Upper lobe of left lung (tissue), 6 donors: ENCODE results near the gene PTPN18. TPM values are rescaled to one million over a fixed set of nuclear protein-coding genes. Genes with fewer than 3 reads are reported as not detected.

ENCODE experiments used
- ATAC-seq, 2 donors: fragments of 200-7000 bp; cut with Tn5 transposase; one replicate each; pipeline ENCODE4 v1.9.1; 2022; ENCODE audit warnings: mild to moderate bottlenecking in 2 of 2, moderate library complexity in 2 of 2; ENCODE audit not compliant: low FRiP score in 2 of 2
- DNase-seq, 2 donors: peaks; one replicate each; pipeline ENCODE4 v3.0.0-alpha.2; 2019 to 2020
- H3K27ac ChIP-seq, 4 donors: fragments of 200-600 bp; sonication (generic); one replicate each; pipeline ENCODE4 v1.5.1; 2016 to 2019
- H3K27me3 ChIP-seq, 4 donors: fragments of 200-600 bp; sonication (generic); one replicate each; pipeline ENCODE4 v1.5.1; 2017 to 2019
- H3K36me3 ChIP-seq, 4 donors: fragments of 200-600 bp; sonication (generic); one replicate each; pipeline ENCODE4 v1.5.1; 2016 to 2019
- H3K4me1 ChIP-seq, 4 donors: fragments of 200-600 bp; sonication (generic); one replicate each; pipeline ENCODE4 v1.5.1; 2018 to 2019
- H3K4me3 ChIP-seq, 4 donors: fragments of 200-600 bp; sonication (generic); one replicate each; pipeline ENCODE4 v1.5.1; 2017 to 2019; ENCODE audit warnings: mild to moderate bottlenecking in 2 of 4, moderate library complexity in 1 of 4
- H3K9me3 ChIP-seq, 4 donors: fragments of 200-600 bp; sonication (generic); one replicate each; pipeline ENCODE4 v1.5.1; 2018 to 2019
- CTCF ChIP-seq, 6 experiments: fragments of 450-650 bp in 4 of 6; fragments of 200-600 bp in 2 of 6; sonication (generic) in 2 of 6; IDR thresholded peaks; one replicate each; pipeline ENCODE4 v1.5.1; 2016 to 2019; ENCODE audit warnings: antibody characterized with exemption in 6 of 6
- EP300 ChIP-seq, 4 donors: sonication (generic); formaldehyde crosslinking; IDR thresholded peaks; one replicate each; pipeline ENCODE4 v1.5.1; 2017; ENCODE audit warnings: antibody characterized with exemption in 4 of 4, control low read depth in 2 of 4
- POLR2A ChIP-seq, 4 donors: fragments of 450-650 bp; IDR thresholded peaks; one replicate each; pipeline ENCODE4 v1.5.1; 2016 to 2017; ENCODE audit warnings: antibody characterized with exemption in 4 of 4, mild to moderate bottlenecking in 2 of 4
- POLR2AphosphoS5 ChIP-seq, 2 donors: sonication (generic); formaldehyde crosslinking; IDR thresholded peaks; one replicate each; pipeline ENCODE4 v1.5.1; 2017; ENCODE audit warnings: antibody characterized with exemption in 2 of 2
- WGBS, 2 donors: methylation state at CpG; one replicate each; pipeline ENCODE4 v1.1.5; 2017 to 2018; 5-methylcytosine and 5-hydroxymethylcytosine counted together
- total RNA-seq, 6 donors: library from RNA; depleted of rRNA in 4 of 6; stranded (reverse); fragments of >200 nt in 4 of 6; gene quantifications; one replicate each; pipeline versions ENCODE4 v1.1.0 to v1.2.1, GENCODE V29; 2016 to 2021
- donor health status: DM: no; HTN: no; CAD: no; lungs with moderate emphysema.
- donor health status: DM: no; HTN: yes; CAD: no; lungs with severe emphysema.

Gene PTPN18
- total RNA-seq, 6 donors from 2014 or later: 59.0 to 156 (median 89.4) TPM

GRCh38 chr2:130314377-130314776, 41.5 kb upstream of the PTPN18 start:
- Histone ChIP-seq H3K27me3 (no peaks in the 10 kb centered on the region), H3K4me3 (no peak overlapping the region), H3K27ac (no peak overlapping the region), H3K4me1 (no peaks in the 10 kb centered on the region), H3K9me3 (no peaks in the 10 kb centered on the region), H3K36me3 (no peaks in the 10 kb centered on the region)
- no peak for DNase-seq
- ATAC-seq: no peak
- WGBS, 2 donors: 82% methylated on average over 3 of the region's 3 CpGs
- TF ChIP-seq POLR2AphosphoS5 (IDR thresholded peaks at IDR 0.05) (no peak), CTCF (IDR thresholded peaks at IDR 0.05) (no peak), EP300 (IDR thresholded peaks at IDR 0.05) (no peak), POLR2A (IDR thresholded peaks at IDR 0.05) (no peak)

- no peak for TF ChIP-seq EP300 (IDR thresholded peaks at IDR 0.05)
- no peak for TF ChIP-seq CTCF (IDR thresholded peaks at IDR 0.05)
- TF ChIP-seq POLR2AphosphoS5 (IDR thresholded peaks at IDR 0.05): no peak
- TF ChIP-seq POLR2A (IDR thresholded peaks at IDR 0.05): no peak
- no peaks in the 10 kb centered on the region for H3K9me3 ChIP-seq
- 5 to 17% methylated on average over 1 of the region's 1 CpG for WGBS, 2 donors
Observed at GRCh38 chr2:130316596-130316995, 39.3 kb upstream of the PTPN18 start.

GRCh38 chr2:130318906-130319305, 37.0 kb upstream of the PTPN18 start:
- Histone ChIP-seq H3K27ac (no peak overlapping the region), H3K4me1 (no peaks in the 10 kb centered on the region), H3K4me3 (no peak overlapping the region), H3K9me3 (no peaks in the 10 kb centered on the region), H3K27me3 (no peaks in the 10 kb centered on the region), H3K36me3 (no peaks in the 10 kb centered on the region)
- DNase-seq (peak in 1 of 2 donors; percentile 41), ATAC-seq (peak in 1 of 2 donors; percentile 7)
- TF ChIP-seq POLR2AphosphoS5 (IDR thresholded peaks at IDR 0.05) (no peak), POLR2A (IDR thresholded peaks at IDR 0.05) (no peak), EP300 (IDR thresholded peaks at IDR 0.05) (no peak), CTCF (IDR thresholded peaks at IDR 0.05) (no peak)
- 75 to 78% methylated on average over 4 to 7 of the region's 7 CpGs for WGBS, 2 donors

More at GRCh38 chr2:130316596-130316995, 39.3 kb upstream of the PTPN18 start:
- no peaks in the 10 kb centered on the region for H3K27me3 ChIP-seq
- ATAC-seq (no peak), DNase-seq (no peak)
- no peak overlapping the region for H3K27ac ChIP-seq
- H3K4me3 ChIP-seq: no peak overlapping the region
- H3K36me3 ChIP-seq: no peaks in the 10 kb centered on the region
- H3K4me1 ChIP-seq: no peaks in the 10 kb centered on the region

- ATAC-seq: no peak
- Histone ChIP-seq H3K36me3 (no peaks in the 10 kb centered on the region), H3K9me3 (no peaks in the 10 kb centered on the region), H3K27ac (no peak overlapping the region), H3K27me3 (no peaks in the 10 kb centered on the region), H3K4me3 (no peak overlapping the region), H3K4me1 (no peaks in the 10 kb centered on the region)
- WGBS, 2 donors: 88 to 89% methylated on average over 3 of the region's 3 CpGs
- DNase-seq: no peak
- TF ChIP-seq POLR2A (IDR thresholded peaks at IDR 0.05) (no peak), POLR2AphosphoS5 (IDR thresholded peaks at IDR 0.05) (no peak), CTCF (IDR thresholded peaks at IDR 0.05) (no peak), EP300 (IDR thresholded peaks at IDR 0.05) (no peak)
Observed at GRCh38 chr2:130319536-130319935, 36.3 kb upstream of the PTPN18 start.
